ENCODE data around the gene PLXDC1. TPM values are rescaled to one million over a fixed set of nuclear protein-coding genes. Genes with fewer than 3 reads are reported as not detected.

Gene PLXDC1
- total RNA-seq, 4 donors from 2014 or later: 0.49 to 4.5 (median 2.4) TPM

- Histone ChIP-seq H3K9me3 (no peaks in the 10 kb centered on the region), H3K4me1 (peaks cover 10 to 19% of the 10 kb centered on the region in 2 donors), H3K27ac (no peak overlapping the region), H3K4me3 (no peak overlapping the region), H3K36me3 (no peaks in the 10 kb centered on the region), H3K27me3 (no peaks in the 10 kb centered on the region)
- no peak for TF ChIP-seq POLR2A (IDR thresholded peaks at IDR 0.05)
- TF ChIP-seq CTCF (IDR thresholded peaks at IDR 0.05 in 4 of 5, conservative IDR thresholded peaks at IDR 0.05 in 1 of 5): no peak
- in situ Hi-C loops (cut with MboI; ENCODE audit: low sequenced_read_pairs in 4 of 4) (no loop called here), intact Hi-C loops (cut with DNase I; ENCODE audit: low total_unique reads) (no loop called here)
- ATAC-seq: no peak
- DNase-seq: no peak
These were observed 71.6 kb downstream of the PLXDC1 start for GRCh38 chr17:39079836-39080235.

GRCh38 chr17:39077866-39078265 lies 73.6 kb downstream of the PLXDC1 start:
- no peaks in the 10 kb centered on the region for H3K36me3 ChIP-seq
- H3K27ac ChIP-seq: no peak overlapping the region
- H3K4me1 ChIP-seq: peaks cover 10 to 14% of the 10 kb centered on the region in 2 donors
- H3K9me3 ChIP-seq: no peaks in the 10 kb centered on the region
- TF ChIP-seq CTCF (IDR thresholded peaks at IDR 0.05 in 4 of 5, conservative IDR thresholded peaks at IDR 0.05 in 1 of 5) (no peak), POLR2A (IDR thresholded peaks at IDR 0.05) (no peak)
- H3K4me3 ChIP-seq: no peak overlapping the region
- DNase-seq: no peak
- no peaks in the 10 kb centered on the region for H3K27me3 ChIP-seq
- in situ Hi-C loops (cut with MboI; ENCODE audit: low sequenced_read_pairs in 4 of 4) (no loop called here), intact Hi-C loops (cut with DNase I; ENCODE audit: low total_unique reads) (no loop called here)
- no peak for ATAC-seq

- intact Hi-C loops (cut with DNase I; ENCODE audit: low total_unique reads): no loop called here
- TF ChIP-seq CTCF (IDR thresholded peaks at IDR 0.05 in 4 of 5, conservative IDR thresholded peaks at IDR 0.05 in 1 of 5): no peak
- ATAC-seq: no peak
These were observed 74.2 kb downstream of the PLXDC1 start for GRCh38 chr17:39077252-39077651.

GRCh38 chr17:39074676-39075075 lies 76.8 kb downstream of the PLXDC1 start:
- intact Hi-C loops (cut with DNase I; ENCODE audit: low total_unique reads) (no loop called here), in situ Hi-C loops (cut with MboI; ENCODE audit: low sequenced_read_pairs in 4 of 4) (no loop called here)
- Histone ChIP-seq H3K36me3 (no peaks in the 10 kb centered on the region), H3K4me3 (no peak overlapping the region), H3K4me1 (no peaks in the 10 kb centered on the region), H3K9me3 (no peaks in the 10 kb centered on the region), H3K27ac (no peak overlapping the region), H3K27me3 (no peaks in the 10 kb centered on the region)
- TF ChIP-seq POLR2A (IDR thresholded peaks at IDR 0.05) (no peak), CTCF (IDR thresholded peaks at IDR 0.05 in 4 of 5, conservative IDR thresholded peaks at IDR 0.05 in 1 of 5) (no peak)
- no peak for DNase-seq
- no peak for ATAC-seq

More at GRCh38 chr17:39077252-39077651, 74.2 kb downstream of the PLXDC1 start:
- peaks cover 10 to 13% of the 10 kb centered on the region in 2 donors for H3K4me1 ChIP-seq
- H3K27me3 ChIP-seq: no peaks in the 10 kb centered on the region
- H3K4me3 ChIP-seq: no peak overlapping the region
- DNase-seq: no peak
- H3K27ac ChIP-seq: no peak overlapping the region
- H3K36me3 ChIP-seq: no peaks in the 10 kb centered on the region
- in situ Hi-C loops (cut with MboI; ENCODE audit: low sequenced_read_pairs in 4 of 4): no loop called here
- no peaks in the 10 kb centered on the region for H3K9me3 ChIP-seq

GRCh38 chr17:39073916-39074315 lies 77.5 kb downstream of the PLXDC1 start:
- in situ Hi-C loops (cut with MboI; ENCODE audit: low sequenced_read_pairs in 4 of 4): no loop called here
- TF ChIP-seq CTCF (IDR thresholded peaks at IDR 0.05 in 4 of 5, conservative IDR thresholded peaks at IDR 0.05 in 1 of 5) (no peak), POLR2A (IDR thresholded peaks at IDR 0.05) (no peak)
- Histone ChIP-seq H3K4me3 (no peak overlapping the region), H3K36me3 (no peaks in the 10 kb centered on the region), H3K4me1 (no peaks in the 10 kb centered on the region), H3K27ac (no peak overlapping the region), H3K9me3 (no peaks in the 10 kb centered on the region), H3K27me3 (no peaks in the 10 kb centered on the region)
- intact Hi-C loops (cut with DNase I; ENCODE audit: low total_unique reads): no loop called here
- DNase-seq: no peak
- no peak for ATAC-seq

Data from gastrocnemius medialis (tissue), 4 donors.